ENCODE results near the gene MBD6.

MBD6 gene

DNA sequence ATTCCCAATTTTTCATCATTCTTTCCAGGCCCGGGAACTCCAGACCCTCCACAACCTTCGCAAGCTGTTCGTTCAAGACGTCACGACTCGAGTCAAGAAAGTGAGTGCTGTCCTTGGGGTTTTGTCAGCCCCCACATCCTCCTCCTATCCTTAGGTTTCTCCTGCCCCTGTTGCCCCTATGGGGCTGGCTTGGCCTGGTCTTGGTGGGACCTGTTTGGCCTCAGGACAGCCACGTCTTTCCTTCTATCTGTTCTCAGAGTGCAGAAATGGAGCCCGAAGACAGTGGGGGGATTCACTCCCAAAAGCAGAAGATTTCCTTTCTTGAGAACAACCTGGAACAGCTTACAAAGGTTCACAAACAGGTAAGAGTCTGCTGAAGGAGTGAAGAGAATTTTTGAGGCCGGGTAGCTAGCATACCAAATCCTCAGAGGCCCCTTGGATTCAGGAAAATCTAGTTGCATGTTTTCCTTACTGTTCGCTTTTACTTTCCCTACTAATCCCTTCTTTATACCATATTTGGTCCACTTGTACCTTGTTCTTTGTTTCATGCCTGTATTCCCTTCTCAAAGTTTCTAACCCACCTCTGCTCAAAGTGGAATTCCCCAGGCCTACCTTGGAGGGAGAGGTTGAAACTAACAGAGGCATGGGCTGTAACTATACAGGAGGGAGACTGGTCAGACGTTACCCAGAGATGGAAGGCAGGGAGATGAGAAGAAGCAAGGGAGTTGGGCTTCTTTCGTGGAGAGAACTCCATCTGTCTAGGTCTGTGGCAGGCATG is 55.5 kb downstream of the MBD6 start:
- DNase-seq: no peak

- DNase-seq: peak; percentile 20
Observed at GRCh38 chr12:57579011-57579410, 56.4 kb downstream of the MBD6 start.
